PC-9 (cell line): ENCODE data around the gene IGFBP5. TPM values are rescaled to one million over a fixed set of nuclear protein-coding genes. Genes with fewer than 3 reads are reported as not detected.

Experiments
- BruUV-seq: library from RNA; stranded (reverse); fragments of 400-500 nt; replicated peaks from 2 replicates; lab custom pipeline; 2021; lab: Mats Ljungman, UMichigan
- CTCF ChIA-PET: fragments of 300-600 bp; sonication (Branson Sonifier 250); formaldehyde crosslinking; loops from one replicate; lab custom pipeline; 2022; ENCODE audit warnings: antibody characterized with exemption; lab: Charles Lee
- POLR2A ChIA-PET: fragments of 300-600 bp; sonication (Branson Sonifier 250); formaldehyde crosslinking; loops from one replicate; lab custom pipeline; 2022; ENCODE audit warnings: antibody characterized with exemption; ENCODE audit not compliant: unreplicated experiment; lab: Charles Lee
- DNase-seq, 2 experiments: peaks; one replicate each; pipeline versions ENCODE4 v3.0.0 to v3.0.0-alpha.2; 2015 to 2022; ENCODE audit warnings: mixed read lengths in 1 of 2
- H2AFZ ChIP-seq: fragments of 200-600 bp; sonication (generic); 2 replicates; pipeline ENCODE4 v1.8.1; 2017; ENCODE audit warnings: antibody characterized with exemption
- H3F3A ChIP-seq: fragments of 200-600 bp; sonication (generic); 2 replicates; pipeline ENCODE4 v1.8.1; 2017; ENCODE audit warnings: antibody characterized with exemption, mild to moderate bottlenecking, low read depth; ENCODE audit not compliant: insufficient read depth
- H3K27ac ChIP-seq: fragments of 200-600 bp; sonication (generic); 2 replicates; pipeline ENCODE4 v1.6.1; 2016; ENCODE audit warnings: mixed run types
- H3K27me3 ChIP-seq: fragments of 200-600 bp; sonication (generic); 2 replicates; pipeline ENCODE4 v1.6.1; 2016; ENCODE audit warnings: low read depth, mixed run types; ENCODE audit not compliant: insufficient read depth
- H3K36me3 ChIP-seq: fragments of 200-600 bp; sonication (generic); 2 replicates; pipeline ENCODE4 v1.6.1; 2016; ENCODE audit warnings: low read depth, mixed run types
- H3K4me1 ChIP-seq: fragments of 200-600 bp; sonication (generic); replicated peaks from 2 replicates; pipeline ENCODE4 v1.6.1; 2016; ENCODE audit warnings: mixed run types; ENCODE audit not compliant: insufficient read depth
- H3K4me2 ChIP-seq: fragments of 200-600 bp; sonication (generic); 2 replicates; pipeline ENCODE4 v1.6.1; 2017; ENCODE audit warnings: mixed run types
- H3K4me3 ChIP-seq: fragments of 200-600 bp; sonication (generic); 2 replicates; pipeline ENCODE4 v1.6.1; 2016; ENCODE audit warnings: mixed run types
- H3K79me2 ChIP-seq: fragments of 200-600 bp; sonication (generic); 2 replicates; pipeline ENCODE4 v1.6.1; 2017; ENCODE audit warnings: low read depth, mixed run types
- H3K9me2 ChIP-seq: fragments of 200-600 bp; sonication (generic); 2 replicates; pipeline ENCODE4 v1.8.1; 2017; ENCODE audit warnings: mild to moderate bottlenecking; ENCODE audit not compliant: insufficient read depth
- H3K9me3 ChIP-seq: fragments of 200-600 bp; sonication (generic); 2 replicates; pipeline ENCODE4 v1.8.1; 2016; ENCODE audit warnings: low read depth; ENCODE audit not compliant: insufficient read depth
- H4K20me1 ChIP-seq: fragments of 200-600 bp; sonication (generic); 2 replicates; pipeline ENCODE4 v1.8.1; 2017; ENCODE audit not compliant: insufficient read depth
- CTCF ChIP-seq: fragments of 200-600 bp; sonication (generic); conservative IDR thresholded peaks from 2 replicates; pipeline ENCODE4 v1.6.1; 2017; ENCODE audit warnings: mixed run types, antibody characterized with exemption, mild to moderate bottlenecking, moderate library complexity
- EZH2 ChIP-seq: fragments of 200-600 bp; sonication (generic); IDR thresholded peaks from 2 replicates; pipeline ENCODE4 v1.8.0; 2017; ENCODE audit warnings: antibody characterized with exemption, low read depth
- intact Hi-C: fragments of 100-400 bp; cut with micrococcal nuclease; formaldehyde crosslinking; loops from one replicate; pipeline ENCODE4 v1.10.0; 2022; ENCODE audit not compliant: unreplicated experiment
- total RNA-seq: library from RNA; stranded (reverse); gene quantifications from 2 replicates; pipeline ENCODE4 v1.2.3, GENCODE V29; 2021

The IGFBP5 gene
- total RNA-seq, 1 experiment from 2014 or later: 5.5 TPM

GRCh38 chr2:216678098-216678465, 17.3 kb downstream of the IGFBP5 start:
- Histone ChIP-seq H4K20me1 (no peaks in the 10 kb centered on the region), H3K27ac (no peak overlapping the region), H3K4me1 (peaks cover 16% of the 10 kb centered on the region), H3K36me3 (no peaks in the 10 kb centered on the region), H3F3A (peaks cover 5% of the 10 kb centered on the region; the same call in 1 of the 2 replicates), H3K27me3 (no peaks in the 10 kb centered on the region), H3K9me2 (no peaks in the 10 kb centered on the region), H3K4me2 (no peak overlapping the region), H2AFZ (no peak overlapping the region), H3K4me3 (no peak overlapping the region), H3K79me2 (no peaks in the 10 kb centered on the region), H3K9me3 (no peaks in the 10 kb centered on the region)
- no peak for DNase-seq
- TF ChIP-seq CTCF (no peak), EZH2 (no peak)
- BruUV-seq: no TSS peak
- intact Hi-C loops: no loop called here
- ChIA-PET CTCF (no interaction called here), POLR2A (no interaction called here)

- Histone ChIP-seq H3K36me3 (no peaks in the 10 kb centered on the region), H3K79me2 (no peaks in the 10 kb centered on the region), H4K20me1 (no peaks in the 10 kb centered on the region), H3K4me3 (no peak overlapping the region), H3F3A (0 out of 2 replicates have a peak, but pooled peaks cover 5% of the 10 kb centered on the region), H3K9me2 (no peaks in the 10 kb centered on the region), H3K4me2 (no peak overlapping the region), H3K9me3 (no peaks in the 10 kb centered on the region), H2AFZ (no peak overlapping the region), H3K4me1 (peaks cover 11% of the 10 kb centered on the region), H3K27me3 (no peaks in the 10 kb centered on the region), H3K27ac (no peak overlapping the region)
- POLR2A ChIA-PET: no interaction called here
- intact Hi-C loops: no loop called here
- DNase-seq: peak in 1 of 2 experiments; percentile 80
- no peak for TF ChIP-seq EZH2
- no peak for TF ChIP-seq CTCF
- CTCF ChIA-PET: no interaction called here
- no TSS peak for BruUV-seq
Observed at GRCh38 chr2:216677439-216678097, 17.8 kb downstream of the IGFBP5 start.

GRCh38 chr2:216676630-216677029, 18.7 kb downstream of the IGFBP5 start:
- no peaks in the 10 kb centered on the region for H3K36me3 ChIP-seq
- H3K4me1 ChIP-seq: peaks cover 2% of the 10 kb centered on the region
- intact Hi-C loops: no loop called here
- H3K27me3 ChIP-seq: no peaks in the 10 kb centered on the region
- H3F3A ChIP-seq: no peaks in the 10 kb centered on the region
- no peak overlapping the region for H3K27ac ChIP-seq
- no peaks in the 10 kb centered on the region for H3K9me2 ChIP-seq
- no peaks in the 10 kb centered on the region for H4K20me1 ChIP-seq
- no peak overlapping the region for H3K4me2 ChIP-seq
- CTCF ChIA-PET: no interaction called here
- TF ChIP-seq EZH2 (no peak), CTCF (no peak)
- POLR2A ChIA-PET: interaction anchor here (0.7 kb wide), 1 partner anchor 210 kb away, joined by 6 read pairs; no protein-coding TSS in a partner anchor
- no peaks in the 10 kb centered on the region for H3K9me3 ChIP-seq
- DNase-seq: no peak
- H3K79me2 ChIP-seq: no peaks in the 10 kb centered on the region
- no peak overlapping the region for H3K4me3 ChIP-seq
- H2AFZ ChIP-seq: no peak overlapping the region
- BruUV-seq: no TSS peak
